ENCODE measurements around the gene TBL1Y.
"Not testable (repeated sequence)": the region's sequence is repeated elsewhere in the genome, so short reads cannot be mapped to it uniquely, and the experiment has no call there.

The TBL1Y gene

DNA sequence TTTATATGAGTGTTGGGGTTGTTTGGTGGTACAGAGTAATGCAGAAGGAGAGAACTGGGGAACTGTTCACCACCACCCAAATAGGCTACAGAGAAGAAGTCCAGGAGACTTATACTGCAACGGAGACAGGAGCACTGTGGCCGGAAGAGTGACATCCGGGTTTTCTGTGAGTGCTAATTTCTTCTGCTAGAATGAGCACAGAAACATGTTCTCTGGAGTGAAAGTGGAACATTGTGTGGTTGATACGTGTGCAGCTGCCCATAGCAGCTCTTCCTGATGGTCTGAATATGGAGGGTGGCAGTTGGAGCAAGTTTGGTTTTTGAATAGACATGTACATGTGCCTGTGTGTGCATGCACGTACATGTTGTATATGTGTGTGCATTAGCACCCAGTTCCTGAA is 67.3 kb downstream of the TBL1Y start:
- no peak for DNase-seq

DNA sequence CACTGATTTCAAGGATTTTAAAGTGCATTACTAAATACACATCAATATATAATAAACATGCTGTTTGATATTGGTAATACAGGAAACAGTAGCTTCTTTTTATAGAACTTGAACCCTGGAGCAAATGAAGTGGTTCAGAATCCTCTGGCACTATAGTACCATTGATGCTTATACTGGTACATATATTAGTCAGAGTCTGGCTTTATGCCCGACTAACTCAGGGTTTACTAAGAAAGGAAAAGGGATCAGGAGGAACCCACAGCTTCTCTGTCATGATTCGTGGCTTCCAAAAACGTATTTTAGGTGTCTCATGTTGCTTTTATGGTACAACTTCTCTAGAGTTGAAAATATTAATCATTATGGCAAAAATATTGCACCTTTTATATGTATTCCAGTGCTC is 72.7 kb downstream of the TBL1Y start:
- DNase-seq: no peak

GRCh38 chrY:6987811-6988210 is 77.3 kb downstream of the TBL1Y start:
- DNase-seq: no peak

GRCh38 chrY:6989886-6990620 is 79.6 kb downstream of the TBL1Y start:
- DNase-seq: no peak

DNA sequence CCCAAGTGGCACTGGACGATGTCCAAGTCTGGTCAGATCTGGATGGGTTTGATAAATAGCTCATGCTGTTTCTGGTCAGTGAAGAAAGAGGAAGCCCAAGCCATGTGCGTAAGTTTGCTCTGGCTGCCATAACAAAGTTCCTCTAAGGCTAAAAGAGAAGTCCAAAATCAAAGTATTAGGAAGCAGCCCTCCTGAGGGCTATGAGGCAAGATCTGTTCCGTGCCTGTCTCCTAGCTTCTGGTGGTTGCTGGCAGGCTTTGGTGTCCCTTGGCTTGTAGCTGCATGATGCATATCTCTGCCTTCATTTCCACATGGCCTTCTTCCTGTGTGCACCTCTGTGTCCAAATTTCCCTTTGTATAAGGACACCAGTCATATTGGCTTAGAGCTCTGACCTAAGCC is 81.5 kb downstream of the TBL1Y start:
- no peak for DNase-seq

- no peak for DNase-seq
These were observed 85.5 kb downstream of the TBL1Y start for GRCh38 chrY:6995987-6996386.

DNA sequence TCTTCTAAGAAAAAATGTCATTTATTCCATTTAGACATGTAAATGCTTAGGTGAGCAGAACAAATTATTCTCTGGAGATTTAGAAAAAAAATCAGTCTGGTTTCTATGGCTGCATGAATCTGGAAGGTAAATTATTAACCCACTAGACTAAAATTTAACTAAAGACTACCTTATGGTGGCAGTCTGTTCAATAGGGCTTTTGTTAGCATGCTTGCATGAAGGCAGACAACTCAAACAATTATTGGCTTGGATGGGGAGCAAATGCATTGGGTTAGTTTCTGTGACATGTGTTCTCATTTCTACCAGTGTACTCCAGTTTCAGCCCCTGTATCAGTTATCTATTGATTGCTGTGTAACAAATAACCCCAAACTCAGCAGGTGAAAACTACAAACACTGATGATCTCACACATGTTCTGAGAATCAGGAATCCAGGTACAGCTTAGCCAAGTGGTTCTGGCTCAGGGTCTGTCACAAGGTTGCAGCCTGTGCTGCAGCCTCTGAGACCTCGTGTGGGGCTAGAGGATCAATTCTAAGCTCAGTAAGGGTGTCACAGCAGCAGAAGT is 87.1 kb downstream of the TBL1Y start:
- no peak for DNase-seq

DNA sequence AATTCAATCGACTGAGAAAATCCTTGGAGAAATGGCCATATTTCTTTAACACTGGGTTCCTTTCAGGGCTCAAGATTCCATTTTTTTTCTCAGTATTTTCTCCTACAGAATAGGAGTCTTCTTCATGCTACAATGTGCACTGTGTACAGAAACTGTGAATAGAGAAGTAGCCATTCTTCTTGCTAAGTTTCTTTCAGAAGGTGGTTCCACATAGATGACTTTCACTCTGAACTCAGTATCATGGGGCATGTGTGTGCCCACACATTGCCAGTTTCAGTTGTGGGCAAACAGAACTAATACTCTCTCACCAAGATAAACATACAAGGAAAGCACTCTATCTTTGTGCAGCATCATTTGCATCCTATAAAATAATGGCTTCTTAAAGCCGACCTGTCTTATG is 89.4 kb downstream of the TBL1Y start:
- no peak for DNase-seq

- DNase-seq: no peak
These were observed 92.1 kb downstream of the TBL1Y start for GRCh38 chrY:7002581-7002980.

GRCh38 chrY:7007911-7008310 is 97.4 kb downstream of the TBL1Y start:
- no peak for DNase-seq

- no peak for DNase-seq
These were observed 98.3 kb downstream of the TBL1Y start for GRCh38 chrY:7008578-7009355.

- DNase-seq: no peak
These were observed 102.6 kb downstream of the TBL1Y start for GRCh38 chrY:7013051-7013450.

GRCh38 chrY:7016521-7016920 is 106.0 kb downstream of the TBL1Y start:
- no peak for DNase-seq

GRCh38 chrY:7017244-7018080 is 107.0 kb downstream of the TBL1Y start:
- no peak for DNase-seq

DNA sequence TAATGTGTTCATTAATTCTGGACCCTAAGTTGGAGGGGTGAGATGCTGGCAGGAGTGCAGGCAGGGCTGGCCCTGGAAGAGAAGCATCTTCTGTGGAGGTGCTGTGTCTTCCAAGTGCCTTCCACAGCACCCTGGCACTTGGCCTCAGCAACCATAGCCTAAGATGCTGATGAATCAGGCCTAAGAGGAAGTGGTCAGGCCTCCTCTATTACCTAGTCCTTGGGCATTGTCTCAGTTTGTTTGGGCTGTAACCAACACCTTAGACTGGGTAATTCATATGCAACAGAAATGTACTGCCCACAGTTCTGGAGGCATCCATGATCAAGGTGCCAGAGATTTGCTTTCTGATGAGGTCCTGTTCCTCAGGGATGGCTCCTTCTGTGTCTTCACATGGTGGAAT is 128.5 kb downstream of the TBL1Y start:
- no peak for DNase-seq

DNA sequence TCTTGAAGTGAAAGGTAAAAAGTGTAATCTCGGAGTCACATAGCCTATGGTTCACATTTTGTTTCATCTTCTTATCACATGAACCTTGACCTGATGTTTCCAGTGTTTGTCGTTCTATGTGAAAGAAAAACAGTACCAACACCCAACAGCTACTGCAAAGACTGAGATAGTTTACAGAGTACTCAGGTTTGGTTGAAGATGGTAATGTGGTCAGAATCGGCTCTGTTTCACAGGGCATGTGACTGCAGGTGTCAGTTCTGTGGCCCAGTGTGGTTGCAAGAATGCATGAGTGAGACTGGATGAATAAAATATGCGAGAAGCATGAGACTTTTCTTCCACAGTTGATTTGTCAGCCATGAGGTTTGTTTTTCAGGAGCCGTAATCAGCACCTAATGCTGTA is 130.2 kb downstream of the TBL1Y start:
- DNase-seq: peak; percentile 13

DNA sequence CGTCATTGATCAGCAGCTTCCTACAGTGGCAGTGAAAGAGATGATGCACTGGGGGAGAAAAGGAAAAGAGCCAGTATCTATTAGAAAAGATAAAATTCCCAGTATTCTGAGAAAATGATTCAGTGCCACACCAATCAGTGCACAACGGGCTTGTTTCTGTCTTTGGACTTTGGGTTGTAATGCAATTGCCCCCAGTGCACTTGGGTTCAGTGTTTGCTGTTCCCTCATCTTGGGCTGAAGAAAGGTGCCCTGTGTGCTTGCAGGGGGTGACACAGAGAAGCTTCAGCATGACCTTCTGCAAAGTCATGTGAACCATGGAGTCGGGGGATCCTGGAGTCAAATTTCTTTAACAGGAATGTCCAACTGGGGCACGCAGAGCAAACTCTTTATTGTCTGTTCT is 131.5 kb downstream of the TBL1Y start:
- DNase-seq: no peak

- not testable (repeated sequence) for DNase-seq
These were observed 142.0 kb downstream of the TBL1Y start for GRCh38 chrY:7052461-7052860.

GRCh38 chrY:7056886-7057285 is 146.4 kb downstream of the TBL1Y start:
- no peak for DNase-seq

DNA sequence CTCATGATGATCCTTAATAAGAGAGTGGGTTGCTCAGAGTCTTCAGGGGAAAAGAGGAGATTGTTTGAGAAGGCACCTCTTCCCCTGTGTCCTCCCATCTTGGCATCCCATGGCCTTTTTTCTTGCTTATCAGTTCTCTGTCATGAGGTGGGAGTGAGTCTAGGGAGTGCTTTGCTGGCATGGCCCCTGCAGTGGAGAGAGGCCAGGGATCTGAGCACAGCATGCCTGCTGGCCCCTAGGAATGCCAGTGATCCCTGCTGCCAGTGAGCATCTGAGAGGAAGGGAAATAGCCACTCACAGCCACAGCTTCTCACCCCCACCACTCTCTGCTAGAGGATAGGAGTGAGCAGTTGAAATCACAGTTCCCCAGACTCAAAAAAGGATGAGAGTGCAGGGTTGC is 168.2 kb downstream of the TBL1Y start:
- DNase-seq: no peak

DNA sequence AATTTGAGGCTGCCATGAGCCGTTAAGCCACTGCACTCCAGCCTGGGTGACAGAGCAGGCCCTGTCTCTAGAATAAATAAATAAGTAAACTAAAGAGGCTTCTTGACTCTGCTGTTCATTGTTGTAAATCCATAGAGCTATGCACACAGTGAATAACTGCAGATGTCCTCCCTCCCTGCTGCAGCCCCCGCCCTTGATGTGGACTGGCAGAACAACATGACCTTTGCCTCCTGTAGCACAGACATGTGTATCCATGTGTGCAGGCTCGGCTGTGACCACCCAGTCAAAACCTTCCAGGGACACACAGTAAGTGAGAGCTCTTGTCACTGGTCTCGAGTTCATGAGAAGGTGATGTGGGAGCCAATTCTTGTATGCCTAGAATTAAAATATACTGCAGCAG is 170.1 kb downstream of the TBL1Y start:
- not testable (repeated sequence) for DNase-seq

DNA sequence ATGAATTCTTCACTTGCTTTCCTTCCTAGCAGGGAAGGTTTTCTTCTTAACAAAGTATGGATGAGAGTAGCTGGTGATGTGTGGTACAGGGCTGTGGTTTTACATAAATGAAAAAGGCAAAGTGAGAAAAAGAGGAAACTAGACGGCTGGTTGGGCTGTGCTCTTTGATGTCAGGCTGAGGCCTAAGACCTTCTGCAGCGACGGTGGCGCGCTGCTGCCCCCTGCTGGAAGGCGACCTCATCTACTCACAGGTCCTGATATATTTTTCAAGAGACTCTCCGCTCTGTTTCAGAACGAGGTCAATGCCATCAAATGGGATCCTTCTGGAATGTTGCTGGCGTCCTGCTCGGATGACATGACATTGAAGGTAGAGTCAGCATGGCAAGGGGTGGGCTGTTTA is 175.1 kb downstream of the TBL1Y start:
- peak; percentile 79 for DNase-seq

GRCh38 chrY:7092836-7093235 is 182.3 kb downstream of the TBL1Y start:
- DNase-seq: no peak

Data from CD4-positive, alpha-beta T cell treated with Interleukin-12 subunit alpha and Interleukin-12 subunit beta, for 1 hour (primary cell).